Smooth muscle cell (in vitro differentiated cells): Measurements from ENCODE around the gene COL4A2. TPM values are rescaled to one million over a fixed set of nuclear protein-coding genes. Genes with fewer than 3 reads are reported as not detected.

ENCODE experiments used
- DNase-seq: peaks from one replicate; lab custom pipeline; 2025; ENCODE audit not compliant: unreplicated experiment; lab: John Stamatoyannopoulos, UW
- H2AFZ ChIP-seq: fragments of 200-600 bp; sonication (generic); 2 replicates; pipeline ENCODE4 v1.6.0; 2016; ENCODE audit warnings: antibody characterized with exemption, low read depth, mild to moderate bottlenecking
- H3F3A ChIP-seq: fragments of 200-600 bp; sonication (generic); 2 replicates; pipeline ENCODE4 v1.6.0; 2017; ENCODE audit warnings: antibody characterized with exemption, low read depth
- H3K27ac ChIP-seq: fragments of 200-600 bp; sonication (generic); 2 replicates; pipeline ENCODE4 v1.5.1; 2016; ENCODE audit warnings: low read depth, mild to moderate bottlenecking
- H3K27me3 ChIP-seq: fragments of 200-600 bp; sonication (generic); 2 replicates; pipeline ENCODE4 v1.6.1; 2016; ENCODE audit warnings: low read depth, mild to moderate bottlenecking
- H3K36me3 ChIP-seq: fragments of 200-600 bp; sonication (generic); 2 replicates; pipeline ENCODE4 v1.5.1; 2016; ENCODE audit warnings: low read depth
- H3K4me1 ChIP-seq: fragments of 200-600 bp; sonication (generic); 2 replicates; pipeline ENCODE4 v1.5.1; 2016; ENCODE audit warnings: low read depth
- H3K4me2 ChIP-seq: fragments of 200-600 bp; sonication (generic); 2 replicates; pipeline ENCODE4 v1.6.0; 2016; ENCODE audit warnings: mild to moderate bottlenecking
- H3K4me3 ChIP-seq: fragments of 200-600 bp; sonication (generic); 2 replicates; pipeline ENCODE4 v1.5.1; 2016; ENCODE audit warnings: mild to moderate bottlenecking
- H3K79me2 ChIP-seq: fragments of 200-600 bp; sonication (generic); 2 replicates; pipeline ENCODE4 v1.6.0; 2016; ENCODE audit warnings: low read depth, mild to moderate bottlenecking
- H3K9ac ChIP-seq: fragments of 200-600 bp; sonication (generic); 2 replicates; pipeline ENCODE4 v1.6.0; 2016; ENCODE audit warnings: low read depth
- H3K9me3 ChIP-seq: fragments of 200-600 bp; sonication (generic); replicated peaks from 2 replicates; pipeline ENCODE4 v1.5.1; 2016; ENCODE audit warnings: low read depth
- H4K20me1 ChIP-seq: fragments of 200-600 bp; sonication (generic); 2 replicates; pipeline ENCODE4 v1.6.0; 2016; ENCODE audit warnings: low read depth
- WGBS: methylation state at CpG from one replicate; pipeline ENCODE4 v1.1.7; 2016; ENCODE audit warnings: low lambda C conversion rate; 5-methylcytosine and 5-hydroxymethylcytosine counted together
- polyA plus RNA-seq: library from polyadenylated mRNA; unstranded; fragments of >200 nt; fragmentation: Nextera tagmentation; extraction: Ambion mirVana; gene quantifications from 2 replicates; pipeline ENCODE4 v1.2.1, GENCODE V29; 2016
- total RNA-seq: library from RNA; depleted of rRNA; stranded (reverse); fragments of >200 nt; gene quantifications from 2 replicates; pipeline ENCODE4 v1.2.3, GENCODE V29; 2014
- TF ChIP-seq, protein P1 (sequence below): fragments of 200-600 bp; sonication (generic); IDR thresholded peaks from 2 replicates; pipeline ENCODE4 v1.5.1; 2017; ENCODE audit warnings: borderline replicate concordance, mild to moderate bottlenecking, antibody characterized with exemption; ENCODE audit not compliant: insufficient read depth, poor library complexity, severe bottlenecking

Gene COL4A2
- total and polyA plus RNA-seq, 2 experiments from 2014 or later, result 1,456 to 2,786 TPM

GRCh38 chr13:110290153-110290552, 16.9 kb upstream of the COL4A2 start:
- no peaks in the 10 kb centered on the region for H3K27me3 ChIP-seq
- peaks cover 15% of the 10 kb centered on the region for H3K4me1 ChIP-seq
- peak overlapping the region; percentile 46 for H3K27ac ChIP-seq
- H2AFZ ChIP-seq, result no peak overlapping the region
- TF ChIP-seq, protein P1, sequence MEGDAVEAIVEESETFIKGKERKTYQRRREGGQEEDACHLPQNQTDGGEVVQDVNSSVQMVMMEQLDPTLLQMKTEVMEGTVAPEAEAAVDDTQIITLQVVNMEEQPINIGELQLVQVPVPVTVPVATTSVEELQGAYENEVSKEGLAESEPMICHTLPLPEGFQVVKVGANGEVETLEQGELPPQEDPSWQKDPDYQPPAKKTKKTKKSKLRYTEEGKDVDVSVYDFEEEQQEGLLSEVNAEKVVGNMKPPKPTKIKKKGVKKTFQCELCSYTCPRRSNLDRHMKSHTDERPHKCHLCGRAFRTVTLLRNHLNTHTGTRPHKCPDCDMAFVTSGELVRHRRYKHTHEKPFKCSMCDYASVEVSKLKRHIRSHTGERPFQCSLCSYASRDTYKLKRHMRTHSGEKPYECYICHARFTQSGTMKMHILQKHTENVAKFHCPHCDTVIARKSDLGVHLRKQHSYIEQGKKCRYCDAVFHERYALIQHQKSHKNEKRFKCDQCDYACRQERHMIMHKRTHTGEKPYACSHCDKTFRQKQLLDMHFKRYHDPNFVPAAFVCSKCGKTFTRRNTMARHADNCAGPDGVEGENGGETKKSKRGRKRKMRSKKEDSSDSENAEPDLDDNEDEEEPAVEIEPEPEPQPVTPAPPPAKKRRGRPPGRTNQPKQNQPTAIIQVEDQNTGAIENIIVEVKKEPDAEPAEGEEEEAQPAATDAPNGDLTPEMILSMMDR, result no peak
- no peak overlapping the region for H3K4me3 ChIP-seq
- DNase-seq, result no peak
- peaks cover 49% of the 10 kb centered on the region for H3F3A ChIP-seq
- H3K79me2 ChIP-seq, result peaks cover 97% of the 10 kb centered on the region
- no peak overlapping the region for H3K9ac ChIP-seq
- H3K36me3 ChIP-seq, result peaks cover 4% of the 10 kb centered on the region
- WGBS, result 86% methylated on average over 10 of the region's 10 CpGs
- peaks cover 100% of the 10 kb centered on the region for H4K20me1 ChIP-seq
- no peaks in the 10 kb centered on the region for H3K9me3 ChIP-seq
- H3K4me2 ChIP-seq, result no peak overlapping the region

GRCh38 chr13:110290826-110291225, 16.3 kb upstream of the COL4A2 start:
- no peaks in the 10 kb centered on the region for H3K9me3 ChIP-seq
- peaks cover 97% of the 10 kb centered on the region for H3K79me2 ChIP-seq
- peaks cover 15% of the 10 kb centered on the region for H3K4me1 ChIP-seq
- H3K4me2 ChIP-seq, result no peak overlapping the region
- H2AFZ ChIP-seq, result no peak overlapping the region
- DNase-seq, result no peak
- peaks cover 4% of the 10 kb centered on the region for H3K36me3 ChIP-seq
- TF ChIP-seq, protein P1, result no peak
- H3K9ac ChIP-seq, result no peak overlapping the region
- WGBS, result 94% methylated on average over 15 of the region's 15 CpGs
- H3K4me3 ChIP-seq, result no peak overlapping the region
- H3K27me3 ChIP-seq, result no peaks in the 10 kb centered on the region
- peaks cover 49% of the 10 kb centered on the region for H3F3A ChIP-seq
- peaks cover 100% of the 10 kb centered on the region for H4K20me1 ChIP-seq
- peak overlapping the region; percentile 46 for H3K27ac ChIP-seq

- H3K4me3 ChIP-seq, result no peak overlapping the region
- H4K20me1 ChIP-seq, result peaks cover 100% of the 10 kb centered on the region
- no peak overlapping the region for H3K4me2 ChIP-seq
- H2AFZ ChIP-seq, result no peak overlapping the region
- 90% methylated on average over 9 of the region's 9 CpGs for WGBS
- TF ChIP-seq, protein P1, result no peak
- H3F3A ChIP-seq, result peaks cover 49% of the 10 kb centered on the region
- H3K9me3 ChIP-seq, result no peaks in the 10 kb centered on the region
- DNase-seq, result no peak
- peaks cover 4% of the 10 kb centered on the region for H3K36me3 ChIP-seq
- H3K27ac ChIP-seq, result peak overlapping the region; percentile 46
- peaks cover 97% of the 10 kb centered on the region for H3K79me2 ChIP-seq
- no peaks in the 10 kb centered on the region for H3K27me3 ChIP-seq
- H3K9ac ChIP-seq, result no peak overlapping the region
- H3K4me1 ChIP-seq, result peaks cover 13% of the 10 kb centered on the region
These were observed 15.8 kb upstream of the COL4A2 start for GRCh38 chr13:110291286-110291685.

- Histone ChIP-seq H2AFZ (no peak overlapping the region), H3K27ac (no peak overlapping the region), H4K20me1 (peaks cover 100% of the 10 kb centered on the region), H3K27me3 (no peaks in the 10 kb centered on the region), H3K9ac (no peak overlapping the region), H3K4me3 (no peak overlapping the region), H3K36me3 (peaks cover 4% of the 10 kb centered on the region), H3K4me1 (peaks cover 10% of the 10 kb centered on the region), H3K9me3 (no peaks in the 10 kb centered on the region), H3K4me2 (no peak overlapping the region), H3F3A (peaks cover 56% of the 10 kb centered on the region), H3K79me2 (peaks cover 97% of the 10 kb centered on the region)
- TF ChIP-seq, protein P1, result no peak
- DNase-seq, result no peak
- WGBS, result 95% methylated on average over 7 of the region's 7 CpGs
These were observed 14.0 kb upstream of the COL4A2 start for GRCh38 chr13:110293037-110293436.
